ELR (cell line): ENCODE results near the gene TM9SF4.
"Not testable (repeated sequence)": the region's sequence is repeated elsewhere in the genome, so short reads cannot be mapped to it uniquely, and the experiment has no call there.

Source experiments
- DNase-seq: peaks from one replicate; pipeline ENCODE4 v3.0.0-alpha.2; 2015; ENCODE audit warnings: low read depth

The TM9SF4 gene

DNA sequence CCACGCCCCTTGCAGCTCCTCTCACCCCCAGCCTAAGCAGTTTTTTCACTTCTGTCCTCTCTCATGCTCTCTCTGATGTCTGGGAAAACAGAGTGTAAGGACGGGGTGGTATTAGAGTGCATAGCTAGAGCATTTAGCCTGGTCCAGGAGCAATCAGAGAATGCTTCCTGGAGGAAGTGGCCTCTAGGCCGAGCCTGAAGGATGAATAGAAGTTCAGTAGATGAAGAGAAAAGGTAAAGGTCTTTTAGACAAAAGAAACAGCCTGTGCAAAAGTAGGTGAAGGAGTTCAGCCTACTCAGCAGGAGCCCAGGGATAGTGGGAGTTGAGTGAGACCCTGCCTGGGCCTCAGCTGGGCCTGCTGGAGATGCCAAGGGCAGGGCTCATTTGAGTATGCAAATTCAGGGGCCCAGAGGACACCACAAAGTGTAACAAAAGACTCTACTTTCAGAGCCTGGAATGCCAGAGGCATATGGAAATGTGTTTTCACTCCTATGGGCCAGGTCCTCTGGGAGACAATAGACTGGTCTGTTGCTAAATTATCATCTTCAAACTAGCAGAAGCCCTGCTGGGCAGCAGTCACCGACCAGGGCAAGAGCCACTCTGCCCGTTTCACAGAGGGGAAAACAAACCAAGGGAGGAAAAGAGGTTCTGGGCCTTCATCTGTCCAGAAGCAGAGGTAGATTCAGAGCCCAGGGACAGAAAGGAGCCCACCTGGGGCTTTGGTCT is 19.7 kb upstream of the TM9SF4 start:
- no peak for DNase-seq

- DNase-seq, result peak; percentile 82
Observed at GRCh38 chr20:32091888-32092346, 17.6 kb upstream of the TM9SF4 start.

DNA sequence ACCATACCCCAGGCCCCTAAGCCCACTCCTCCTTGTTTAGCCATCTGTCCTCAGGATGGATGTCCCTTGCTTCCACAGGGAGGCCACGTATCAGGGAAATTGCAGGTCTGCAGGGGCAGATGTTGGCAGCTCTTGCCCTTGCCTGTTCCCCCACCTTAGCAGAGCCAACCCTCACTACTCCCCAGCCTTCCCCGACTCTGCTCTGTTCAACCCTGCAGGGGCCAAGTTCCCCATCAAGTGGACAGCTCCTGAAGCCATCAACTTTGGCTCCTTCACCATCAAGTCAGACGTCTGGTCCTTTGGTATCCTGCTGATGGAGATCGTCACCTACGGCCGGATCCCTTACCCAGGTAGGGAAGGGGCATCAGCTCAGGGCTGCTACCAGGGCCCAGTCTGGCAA is 10.7 kb upstream of the TM9SF4 start:
- no peak for DNase-seq

- DNase-seq, result no peak
Observed at GRCh38 chr20:32108814-32109391, 611 bp upstream of the TM9SF4 start.

DNA sequence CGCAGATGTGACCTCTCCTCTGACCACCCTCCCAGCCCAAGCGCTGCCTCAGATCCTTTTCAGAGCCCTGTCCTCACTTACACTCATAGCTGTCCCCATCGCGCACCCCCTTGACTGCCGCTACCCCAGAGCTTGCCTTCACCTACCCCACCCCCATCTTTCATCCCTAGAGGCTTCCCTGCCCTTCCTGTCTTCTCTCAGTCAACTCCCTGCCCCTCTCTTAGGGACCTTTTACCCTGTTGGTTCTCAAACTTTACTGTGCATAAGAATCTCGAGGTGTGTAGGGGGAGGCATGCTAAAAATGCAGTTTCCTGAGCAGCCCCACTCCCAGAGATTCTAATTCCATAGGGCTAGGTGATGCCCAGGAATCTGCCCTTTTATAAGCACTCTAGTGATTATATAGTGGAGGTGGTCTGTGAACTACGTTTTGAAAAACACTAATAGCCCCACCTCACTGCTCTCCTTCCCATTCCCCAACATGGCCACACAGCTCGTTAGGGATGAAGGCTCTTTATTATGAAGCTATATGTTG is 725 bp downstream of the TM9SF4 start:
- no peak for DNase-seq

- DNase-seq, result no peak
Observed at GRCh38 chr20:32110727-32111126, 1.2 kb downstream of the TM9SF4 start.

- DNase-seq, result no peak
Observed at GRCh38 chr20:32111156-32111686, 1.7 kb downstream of the TM9SF4 start.

GRCh38 chr20:32111753-32112152 is 2.2 kb downstream of the TM9SF4 start:
- DNase-seq, result no peak

- no peak for DNase-seq
Observed at GRCh38 chr20:32112841-32113240, 3.3 kb downstream of the TM9SF4 start.

DNA sequence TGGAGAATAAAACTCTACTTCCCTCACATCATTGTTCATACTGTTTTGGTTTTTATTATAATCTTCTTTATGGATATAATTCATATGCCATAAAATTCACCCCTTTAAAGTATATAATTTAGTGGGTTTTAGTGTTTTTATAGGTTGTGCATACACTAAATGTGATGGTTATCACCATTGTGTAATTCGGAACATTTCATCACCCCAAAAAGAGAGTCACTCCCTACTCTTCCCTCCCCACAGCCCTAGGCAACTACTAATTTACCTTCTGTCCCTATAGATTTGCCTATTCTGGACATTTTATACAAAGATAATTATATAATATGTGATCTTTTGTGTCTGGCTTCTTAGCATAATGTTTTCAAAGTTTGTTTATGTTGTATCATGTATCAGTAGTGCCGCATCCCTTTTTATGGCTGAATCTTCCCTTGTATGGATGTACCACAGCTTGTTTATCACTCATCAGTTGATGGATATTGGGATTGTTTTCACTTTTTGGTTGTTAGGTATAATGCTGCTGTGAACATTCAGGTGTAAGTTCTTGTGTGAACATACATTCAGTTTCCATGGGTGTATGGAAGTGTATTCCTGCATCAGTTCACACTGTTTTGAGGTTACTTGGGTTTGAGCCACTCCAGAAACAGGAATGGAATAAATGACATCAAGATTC is 4.2 kb downstream of the TM9SF4 start:
- no peak for DNase-seq

- no peak for DNase-seq
Observed at GRCh38 chr20:32114305-32114960, 4.9 kb downstream of the TM9SF4 start.

- no peak for DNase-seq
Observed at GRCh38 chr20:32115211-32115767, 5.8 kb downstream of the TM9SF4 start.

GRCh38 chr20:32116079-32116521 is 6.6 kb downstream of the TM9SF4 start:
- no peak for DNase-seq

DNA sequence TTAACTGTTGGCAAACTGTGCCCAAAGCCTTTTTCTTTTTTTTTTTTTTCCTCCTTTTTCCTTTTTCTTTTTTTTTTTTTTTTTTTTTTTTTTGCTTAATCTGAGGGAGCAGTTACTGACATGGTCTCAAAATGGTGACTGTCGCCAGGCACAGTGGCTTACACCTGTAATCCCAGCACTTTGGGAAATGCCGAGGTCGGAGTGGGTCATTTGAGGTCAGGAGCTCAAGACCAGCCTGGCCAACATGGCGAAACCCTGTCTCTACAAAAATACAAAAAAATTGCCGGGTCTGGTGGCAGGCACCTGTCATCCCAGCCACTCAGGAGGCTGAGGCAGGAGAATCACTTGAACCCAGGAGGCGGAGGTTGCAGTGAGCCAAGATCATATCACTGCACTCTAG is 7.3 kb downstream of the TM9SF4 start:
- not testable (repeated sequence) for DNase-seq

- DNase-seq, result not testable (repeated sequence)
Observed at GRCh38 chr20:32118427-32118826, 8.9 kb downstream of the TM9SF4 start.

DNA sequence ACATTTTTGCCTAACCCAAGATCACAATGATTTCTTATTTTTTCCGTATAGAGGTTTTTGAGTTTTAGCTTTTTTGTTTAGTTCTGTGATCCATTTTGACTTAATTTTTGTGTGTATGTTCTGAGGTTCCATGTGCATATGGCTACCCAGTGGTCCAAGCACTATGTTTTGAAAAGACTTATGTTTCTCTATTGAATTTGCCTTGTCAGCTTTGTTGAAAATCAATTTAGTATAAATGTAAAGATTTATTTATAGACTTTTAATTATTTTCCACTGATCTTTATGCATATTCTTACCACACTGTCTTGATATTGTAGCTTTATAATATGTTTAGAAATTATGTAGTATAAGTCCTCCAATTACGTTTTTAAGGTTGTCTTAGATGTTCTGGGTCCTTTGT is 10.2 kb downstream of the TM9SF4 start:
- DNase-seq, result no peak

- not testable (repeated sequence) for DNase-seq
Observed at GRCh38 chr20:32121908-32122307, 12.4 kb downstream of the TM9SF4 start.

DNA sequence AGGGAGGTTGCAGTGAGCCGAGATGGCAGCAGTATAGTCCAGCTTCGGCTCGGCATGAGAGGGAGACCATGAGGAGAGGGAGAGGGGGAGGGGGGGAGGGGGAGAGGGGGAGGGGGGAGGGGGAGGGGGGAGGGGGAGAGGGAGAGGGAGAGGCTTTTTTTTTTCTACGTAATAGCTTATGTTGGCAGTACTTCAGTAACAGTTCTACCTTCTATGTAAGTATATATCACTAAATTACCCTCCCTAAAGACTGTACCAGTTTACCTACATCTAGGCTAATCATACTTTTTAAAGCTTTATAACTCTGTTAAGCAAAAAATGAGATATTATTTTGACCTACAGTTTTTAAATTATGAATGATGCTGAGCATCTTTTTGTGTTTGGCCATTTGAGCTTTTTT is 13.6 kb downstream of the TM9SF4 start:
- DNase-seq, result no peak

DNA sequence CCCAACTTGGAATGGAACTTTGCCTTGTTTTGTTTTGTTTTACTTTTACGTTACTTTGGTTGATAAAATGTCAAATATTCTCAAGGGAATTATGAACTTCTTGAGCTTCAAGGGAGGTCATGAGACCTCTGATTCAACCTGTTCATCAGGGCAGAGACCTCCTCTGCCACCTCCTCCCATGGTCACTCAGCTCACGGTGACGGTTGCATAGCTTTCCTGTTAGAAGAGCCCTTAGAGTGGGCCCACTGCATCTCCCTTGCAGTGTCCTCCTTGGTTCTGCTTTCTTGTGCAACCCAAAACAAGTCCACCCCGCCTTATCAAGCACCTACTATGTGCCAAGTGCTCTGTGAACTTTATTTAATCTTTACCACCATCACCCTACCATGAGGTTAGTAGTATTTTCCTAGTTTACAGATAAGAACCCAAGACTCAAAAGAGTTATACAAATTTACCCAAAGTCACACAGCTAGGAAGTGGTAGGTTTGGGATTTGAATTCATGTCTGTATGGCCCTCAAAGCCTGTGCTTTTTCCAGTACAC is 15.5 kb downstream of the TM9SF4 start:
- no peak for DNase-seq

GRCh38 chr20:32125506-32125905 is 16.0 kb downstream of the TM9SF4 start:
- DNase-seq, result no peak

DNA sequence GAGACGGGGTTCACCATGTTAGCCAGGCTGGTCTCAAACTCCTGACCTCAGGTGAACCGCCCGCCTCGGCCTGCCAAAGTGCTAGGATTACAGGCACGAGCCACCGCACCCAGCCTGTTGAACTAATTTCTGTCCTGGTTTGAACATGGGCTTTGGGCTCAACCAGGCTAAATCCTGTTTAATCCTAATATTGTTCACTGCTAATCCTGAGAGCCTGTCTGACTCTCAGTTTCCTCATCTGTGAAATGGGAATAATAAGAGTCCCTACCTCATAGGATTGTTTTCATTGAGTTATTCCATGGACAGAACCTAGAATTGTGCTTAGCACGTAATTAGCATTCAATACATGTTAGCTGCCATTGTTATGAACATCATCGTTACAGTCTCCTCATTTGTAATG is 17.4 kb downstream of the TM9SF4 start:
- no peak for DNase-seq

GRCh38 chr20:32127347-32127746 is 17.8 kb downstream of the TM9SF4 start:
- no peak for DNase-seq
